Hematopoietic multipotent progenitor cell (in vitro differentiated cells): Measurements from ENCODE around the gene UBE2L5. TPM values are rescaled to one million over a fixed set of nuclear protein-coding genes. Genes with fewer than 3 reads are reported as not detected.

Experiments
- DNase-seq, 3 donors: peaks; one replicate each; pipeline ENCODE4 v3.0.0-alpha.2; 2011 to 2015; ENCODE audit warnings: low read depth in 2 of 3, low spot score in 2 of 3
- total RNA-seq: library from RNA; depleted of rRNA; stranded (reverse); fragments of >200 nt; gene quantifications from one replicate; pipeline ENCODE4 v1.2.3, GENCODE V29; 2012

The UBE2L5 gene
- total RNA-seq, 1 donor: 0.27 TPM

DNA sequence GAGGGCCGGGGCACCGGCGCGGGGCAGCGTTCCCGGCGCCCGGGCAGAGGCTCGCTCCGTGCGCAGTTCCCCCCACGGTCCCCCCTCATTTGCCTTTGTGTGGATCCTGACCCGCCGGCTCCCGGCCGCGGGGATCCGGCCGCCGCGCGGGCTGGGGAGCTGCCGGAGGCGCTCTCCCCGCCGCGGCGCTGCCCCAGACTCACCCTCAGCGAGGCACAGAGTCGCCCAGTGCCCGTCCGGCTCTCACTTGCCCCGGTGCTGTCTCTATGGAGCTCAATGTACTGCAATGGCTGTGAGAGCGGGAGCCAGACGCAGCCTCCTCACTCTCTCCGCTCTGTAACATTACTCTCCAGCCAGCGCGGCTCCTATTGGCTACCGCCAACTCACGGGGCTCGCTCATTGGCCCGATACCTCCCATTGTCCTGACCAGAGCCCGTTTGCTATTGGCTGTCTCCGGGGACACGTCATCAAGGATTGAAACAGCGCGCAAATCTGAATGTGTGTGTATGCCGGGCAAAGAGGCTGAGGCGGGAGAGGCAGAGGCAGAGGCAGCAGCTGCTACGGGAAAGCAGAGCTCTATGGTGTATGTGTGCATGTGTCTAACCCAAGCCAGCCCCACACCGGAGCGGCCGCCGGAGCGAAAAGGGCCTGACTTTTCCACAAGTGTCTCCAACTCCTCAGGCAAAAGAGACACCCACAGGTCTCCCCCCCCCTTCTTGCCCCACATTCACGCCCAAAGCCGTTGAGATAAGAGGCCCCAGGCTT lies 43.5 kb downstream of the UBE2L5 start, which contains the start of gene HMGB1:
HMGB1 (minus strand) TSS at position 344 of the 765 bp plus-strand sequence. CDS start 2,256 bp downstream, outside the sequence.
- peak; percentile 84 to 99 (median 96) for DNase-seq

DNA sequence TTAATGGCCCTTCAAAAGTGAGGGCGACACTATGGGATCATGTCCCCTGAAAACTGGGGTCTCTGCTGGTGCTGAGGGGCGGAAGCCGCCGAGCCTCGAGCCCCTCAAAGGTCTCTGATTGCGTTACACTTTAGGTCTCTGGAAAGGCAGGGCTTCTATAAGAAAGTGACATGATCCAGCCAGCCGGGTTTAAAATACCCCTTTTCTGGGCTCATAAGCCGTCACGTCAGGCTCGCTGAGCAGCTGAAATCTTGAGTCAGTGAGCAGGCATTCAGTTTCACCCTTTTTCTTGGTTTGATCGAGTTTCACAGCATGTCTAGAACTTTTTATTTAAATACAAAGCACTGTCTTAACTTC lies 44.0 kb downstream of the UBE2L5 start:
- no peak for DNase-seq

DNA sequence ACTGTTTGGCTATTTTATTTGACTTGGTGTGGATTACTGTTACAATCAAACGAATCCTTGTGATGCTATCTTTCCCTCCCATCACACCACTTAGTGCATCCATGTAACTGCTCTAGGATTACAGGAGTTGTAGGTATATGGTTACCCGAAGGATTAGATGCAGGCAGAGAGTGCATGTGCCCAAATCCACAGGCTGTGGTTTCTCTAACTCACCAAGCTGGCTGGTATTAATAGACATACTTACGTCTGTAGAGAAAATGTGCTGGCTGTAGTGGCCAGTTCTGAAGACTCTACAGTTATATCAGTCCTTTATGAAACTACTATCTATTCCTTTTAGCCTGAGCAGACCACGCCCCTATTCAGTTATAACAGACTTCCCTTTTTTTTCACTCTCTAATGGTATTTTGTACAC lies 44.6 kb downstream of the UBE2L5 start:
- DNase-seq: peak in 2 of 3 donors; percentile 45 to 68

DNA sequence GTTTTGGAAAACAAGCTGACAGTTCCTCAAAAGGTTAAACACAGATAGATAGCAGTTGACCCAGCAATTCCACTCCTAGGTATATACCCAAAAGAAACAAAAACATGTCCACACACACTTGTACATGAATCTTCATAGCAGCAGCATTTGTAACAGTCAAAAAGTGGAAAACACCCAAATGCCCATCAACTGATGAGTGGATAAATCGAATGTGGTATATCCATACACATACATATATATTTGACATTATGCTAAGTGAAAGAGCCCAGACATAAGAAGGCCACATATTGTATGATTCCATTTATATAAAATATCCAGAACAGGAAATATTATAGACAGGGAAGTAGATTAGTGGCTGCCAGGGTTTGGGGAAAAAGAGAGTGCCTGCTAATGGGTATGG lies 51.4 kb downstream of the UBE2L5 start:
- DNase-seq: no peak

DNA sequence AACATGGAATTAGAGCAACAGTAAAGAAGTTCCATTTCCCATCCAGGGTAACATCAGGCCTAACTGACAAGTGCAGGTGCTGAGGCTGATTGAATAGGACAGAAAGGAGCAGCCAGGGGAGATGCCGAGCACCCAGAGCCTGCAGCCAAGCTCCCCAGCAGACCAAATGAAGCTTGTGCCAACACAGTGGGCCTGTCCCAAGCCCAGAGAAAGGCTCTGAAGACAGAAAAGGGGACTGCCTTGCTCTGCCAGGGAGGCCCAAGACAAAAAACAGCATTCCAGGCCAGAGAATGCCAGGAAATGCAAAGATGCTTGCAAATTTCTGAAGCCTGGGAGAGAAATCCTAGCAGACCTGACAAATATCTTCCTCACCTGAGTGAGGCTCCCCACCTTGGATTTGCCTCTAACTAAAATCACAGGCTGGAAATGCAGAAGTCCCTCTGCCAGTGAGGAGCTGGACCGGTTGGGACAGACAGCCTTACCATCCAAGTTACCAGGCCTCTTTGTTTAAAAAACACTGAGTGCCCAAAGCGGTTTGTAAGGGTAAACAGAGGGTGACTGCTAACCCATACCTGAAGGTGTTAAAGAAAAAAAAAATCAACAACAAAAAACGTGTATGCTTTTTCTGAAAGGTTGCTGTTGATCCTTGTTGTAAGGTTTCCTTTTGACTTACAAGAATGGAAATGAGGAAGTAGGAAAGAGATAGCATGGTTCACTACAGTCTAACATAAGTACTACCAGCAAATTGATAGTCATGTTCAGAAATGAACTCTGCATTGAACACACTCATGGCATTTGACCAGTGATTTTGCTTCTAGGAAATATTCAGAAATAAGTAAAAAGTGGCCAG lies 55.3 kb downstream of the UBE2L5 start:
- DNase-seq: peak in 2 of 3 donors; percentile 12 to 46

Other genes starting within 250 kb of the UBE2L5 start
- 8.6 TPM for gene KATNAL1, start 114.9 kb upstream of the UBE2L5 start, total RNA-seq
- 86.2 TPM for gene HMGB1, start 43.4 kb downstream of the UBE2L5 start, total RNA-seq
- gene USPL1, start 195.4 kb downstream of the UBE2L5 start, total RNA-seq: 11.8 TPM